SK-N-SH treated with all-trans-retinoic acid at 6 μM for 48 hours (cell line): Measurements from ENCODE around the gene BST1.
"Not testable (repeated sequence)": the region's sequence is repeated elsewhere in the genome, so short reads cannot be mapped to it uniquely, and the experiment has no call there.

Experiments
- ARNTL ChIP-seq: fragments of 450-650 bp; formaldehyde crosslinking; IDR thresholded peaks from 2 replicates; pipeline ENCODE4 v1.5.0; 2020; ENCODE audit warnings: low read depth, mild to moderate bottlenecking, moderate library complexity, borderline replicate concordance
- BACH2 ChIP-seq: fragments of 250-450 bp; sonication (Bioruptor Pico); IDR thresholded peaks from 2 replicates; pipeline ENCODE4 v1.9.0; 2021; ENCODE audit warnings: mild to moderate bottlenecking, borderline replicate concordance
- GLIS3 ChIP-seq: fragments of 250-450 bp; sonication (Bioruptor Pico); IDR thresholded peaks from 2 replicates; pipeline ENCODE4 v1.5.0; 2020; ENCODE audit warnings: mild to moderate bottlenecking, moderate library complexity
- ISL1 ChIP-seq: fragments of 250-450 bp; sonication (Bioruptor Pico); IDR thresholded peaks from 2 replicates; pipeline ENCODE4 v2.1.2; 2022; ENCODE audit warnings: mild to moderate bottlenecking, moderate library complexity
- RARB ChIP-seq: fragments of 250-450 bp; sonication (Bioruptor Pico); IDR thresholded peaks from 2 replicates; pipeline ENCODE4 v1.8.0; 2021; ENCODE audit warnings: mild to moderate bottlenecking, moderate library complexity
- SNAI2 ChIP-seq: fragments of 250-450 bp; sonication (Bioruptor Pico); IDR thresholded peaks from 2 replicates; pipeline ENCODE4 v1.5.0; 2020; ENCODE audit warnings: mild to moderate bottlenecking, moderate library complexity
- ZC3H10 ChIP-seq: fragments of 250-450 bp; sonication (Bioruptor Pico); IDR thresholded peaks from 2 replicates; pipeline ENCODE4 v1.5.1; 2021; ENCODE audit warnings: mild to moderate bottlenecking, moderate library complexity
- ZFP3 ChIP-seq: fragments of 250-450 bp; sonication (Bioruptor Pico); IDR thresholded peaks from 2 replicates; pipeline ENCODE4 v1.5.0; 2020; ENCODE audit warnings: mild to moderate bottlenecking, moderate library complexity
- ZFP30 ChIP-seq: fragments of 450-650 bp; formaldehyde crosslinking; IDR thresholded peaks from 2 replicates; pipeline ENCODE4 v1.5.0; 2022; ENCODE audit warnings: mild to moderate bottlenecking, moderate library complexity
- ZNF70 ChIP-seq: fragments of 450-650 bp; formaldehyde crosslinking; IDR thresholded peaks from 2 replicates; pipeline ENCODE4 v1.5.0; 2020; ENCODE audit warnings: mild to moderate bottlenecking, moderate library complexity
- TF ChIP-seq, protein P1 (sequence below): fragments of 250-450 bp; sonication (Bioruptor Pico); IDR thresholded peaks from 2 replicates; pipeline ENCODE4 v1.8.0; 2020; ENCODE audit warnings: mild to moderate bottlenecking, moderate library complexity, borderline replicate concordance
- TF ChIP-seq, protein P2 (sequence below): fragments of 250-450 bp; sonication (Bioruptor Pico); IDR thresholded peaks from 2 replicates; pipeline ENCODE4 v1.8.0; 2021; ENCODE audit warnings: low read depth, mild to moderate bottlenecking, moderate library complexity, borderline replicate concordance
- TF ChIP-seq, protein P3 (sequence below): fragments of 250-450 bp; sonication (Bioruptor Pico); IDR thresholded peaks from 2 replicates; pipeline ENCODE4 v1.5.1; 2020; ENCODE audit warnings: low read depth, mild to moderate bottlenecking, moderate library complexity

DNA sequence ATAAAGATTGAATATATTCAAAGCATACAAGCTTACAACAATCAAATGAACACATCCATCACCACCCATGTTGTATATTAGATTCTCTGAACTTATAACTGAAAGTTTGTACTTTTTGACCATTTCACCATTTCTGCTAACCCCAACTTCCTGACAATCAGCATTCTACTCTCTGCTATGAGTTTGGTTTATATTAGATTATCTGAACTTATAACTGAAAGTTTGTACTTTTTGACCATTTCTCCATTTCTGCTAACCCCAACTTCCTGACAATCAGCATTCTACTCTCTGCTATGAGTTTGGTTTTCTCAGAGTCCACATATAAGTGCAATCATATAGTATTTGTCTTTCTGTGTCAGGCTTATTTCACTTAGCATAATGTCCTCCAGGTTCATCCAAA is 59.6 kb downstream of the BST1 start:
- not testable (repeated sequence) for TF ChIP-seq RARB; ZFP30 (CRISPR knock-in tag); ZFP3 (CRISPR knock-in tag); SNAI2 (CRISPR knock-in tag); BACH2 (CRISPR knock-in tag); ZNF70 (CRISPR knock-in tag); ARNTL (CRISPR knock-in tag); ZC3H10 (CRISPR knock-in tag); GLIS3; ISL1 (CRISPR knock-in tag)
- TF ChIP-seq, protein P1, sequence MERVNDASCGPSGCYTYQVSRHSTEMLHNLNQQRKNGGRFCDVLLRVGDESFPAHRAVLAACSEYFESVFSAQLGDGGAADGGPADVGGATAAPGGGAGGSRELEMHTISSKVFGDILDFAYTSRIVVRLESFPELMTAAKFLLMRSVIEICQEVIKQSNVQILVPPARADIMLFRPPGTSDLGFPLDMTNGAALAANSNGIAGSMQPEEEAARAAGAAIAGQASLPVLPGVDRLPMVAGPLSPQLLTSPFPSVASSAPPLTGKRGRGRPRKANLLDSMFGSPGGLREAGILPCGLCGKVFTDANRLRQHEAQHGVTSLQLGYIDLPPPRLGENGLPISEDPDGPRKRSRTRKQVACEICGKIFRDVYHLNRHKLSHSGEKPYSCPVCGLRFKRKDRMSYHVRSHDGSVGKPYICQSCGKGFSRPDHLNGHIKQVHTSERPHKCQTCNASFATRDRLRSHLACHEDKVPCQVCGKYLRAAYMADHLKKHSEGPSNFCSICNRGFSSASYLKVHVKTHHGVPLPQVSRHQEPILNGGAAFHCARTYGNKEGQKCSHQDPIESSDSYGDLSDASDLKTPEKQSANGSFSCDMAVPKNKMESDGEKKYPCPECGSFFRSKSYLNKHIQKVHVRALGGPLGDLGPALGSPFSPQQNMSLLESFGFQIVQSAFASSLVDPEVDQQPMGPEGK, result not testable (repeated sequence)
- TF ChIP-seq, protein P2, sequence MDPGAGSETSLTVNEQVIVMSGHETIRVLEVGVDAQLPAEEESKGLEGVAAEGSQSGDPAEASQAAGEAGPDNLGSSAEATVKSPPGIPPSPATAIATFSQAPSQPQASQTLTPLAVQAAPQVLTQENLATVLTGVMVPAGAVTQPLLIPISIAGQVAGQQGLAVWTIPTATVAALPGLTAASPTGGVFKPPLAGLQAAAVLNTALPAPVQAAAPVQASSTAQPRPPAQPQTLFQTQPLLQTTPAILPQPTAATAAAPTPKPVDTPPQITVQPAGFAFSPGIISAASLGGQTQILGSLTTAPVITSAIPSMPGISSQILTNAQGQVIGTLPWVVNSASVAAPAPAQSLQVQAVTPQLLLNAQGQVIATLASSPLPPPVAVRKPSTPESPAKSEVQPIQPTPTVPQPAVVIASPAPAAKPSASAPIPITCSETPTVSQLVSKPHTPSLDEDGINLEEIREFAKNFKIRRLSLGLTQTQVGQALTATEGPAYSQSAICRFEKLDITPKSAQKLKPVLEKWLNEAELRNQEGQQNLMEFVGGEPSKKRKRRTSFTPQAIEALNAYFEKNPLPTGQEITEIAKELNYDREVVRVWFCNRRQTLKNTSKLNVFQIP, result not testable (repeated sequence)
- TF ChIP-seq, protein P3, sequence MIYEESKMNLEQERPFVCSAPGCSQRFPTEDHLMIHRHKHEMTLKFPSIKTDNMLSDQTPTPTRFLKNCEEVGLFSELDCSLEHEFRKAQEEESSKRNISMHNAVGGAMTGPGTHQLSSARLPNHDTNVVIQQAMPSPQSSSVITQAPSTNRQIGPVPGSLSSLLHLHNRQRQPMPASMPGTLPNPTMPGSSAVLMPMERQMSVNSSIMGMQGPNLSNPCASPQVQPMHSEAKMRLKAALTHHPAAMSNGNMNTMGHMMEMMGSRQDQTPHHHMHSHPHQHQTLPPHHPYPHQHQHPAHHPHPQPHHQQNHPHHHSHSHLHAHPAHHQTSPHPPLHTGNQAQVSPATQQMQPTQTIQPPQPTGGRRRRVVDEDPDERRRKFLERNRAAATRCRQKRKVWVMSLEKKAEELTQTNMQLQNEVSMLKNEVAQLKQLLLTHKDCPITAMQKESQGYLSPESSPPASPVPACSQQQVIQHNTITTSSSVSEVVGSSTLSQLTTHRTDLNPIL (CRISPR knock-in tag), result not testable (repeated sequence)
